HCT116 (cell line): Measurements from ENCODE around the gene ERAL1. TPM values are rescaled to one million over a fixed set of nuclear protein-coding genes. Genes with fewer than 3 reads are reported as not detected.

Experiments used
- ATAC-seq: fragments of 200-7000 bp; cut with Tn5 transposase; 2 replicates; pipeline ENCODE4 v1.9.1; 2020; ENCODE audit warnings: mild to moderate bottlenecking, moderate library complexity
- BruUV-seq: library from RNA; stranded (reverse); fragments of 400-500 nt; replicated peaks from 2 replicates; lab custom pipeline; 2021; lab: Mats Ljungman, UMichigan
- CTCF ChIA-PET: fragments of 300-600 bp; sonication (Branson Sonifier 250); formaldehyde crosslinking; loops from one replicate; lab custom pipeline; 2021; ENCODE audit warnings: antibody characterized with exemption; lab: Charles Lee
- POLR2A ChIA-PET: fragments of 300-600, 350-600 bp; sonication (Branson Sonifier 250); formaldehyde crosslinking; loops from one replicate; lab custom pipeline; 2021; ENCODE audit warnings: antibody characterized with exemption; lab: Charles Lee
- RAD21 ChIA-PET, 2 experiments: fragments of 300-600 bp; sonication (Branson Sonifier 250); formaldehyde crosslinking; loops; one replicate each; lab custom pipeline; 2023; ENCODE audit warnings: low total read pairs in 2 of 2; ENCODE audit not compliant: uncharacterized antibody in 2 of 2, unreplicated experiment in 2 of 2, low non-redundant PET in 1 of 2; lab: Charles Lee
- DNase-seq: peaks from one replicate; pipeline ENCODE4 v3.0.0-alpha.2; 2010; ENCODE audit warnings: low read depth, low spot score
- H2AFZ ChIP-seq: fragments of 200-600 bp; shearing (Covaris generic), sonication (generic); 2 replicates; pipeline ENCODE4 v1.6.1; 2017; ENCODE audit warnings: low read depth, mixed run types, mixed read lengths, antibody characterized with exemption, low read length; ENCODE audit not compliant: poor library complexity, severe bottlenecking
- H3K27ac ChIP-seq: 2 replicates; pipeline ENCODE4 v1.5.1; 2012; ENCODE audit warnings: low read depth, low read length
- H3K27me3 ChIP-seq: fragments of 200-600 bp; sonication (generic); 2 replicates; pipeline ENCODE4 v1.6.1; 2016; ENCODE audit warnings: mixed run types, low read length, mixed read lengths; ENCODE audit not compliant: insufficient read depth
- H3K36me3 ChIP-seq, 2 experiments: fragments of 200-500 bp in 1 of 2; fragments of 200-600 bp in 1 of 2; sonication (Bioruptor generic) in 1 of 2; sonication (generic) in 1 of 2; 2 replicates each; pipeline versions ENCODE4 v1.5.1 to v1.6.1; 2014 to 2016; ENCODE audit warnings: low read length in 2 of 2, inconsistent platforms in 1 of 2, mixed read lengths in 1 of 2, mixed run types in 1 of 2; ENCODE audit not compliant: insufficient read depth in 2 of 2, control insufficient read depth in 1 of 2
- H3K4me1 ChIP-seq, 2 experiments: fragments of 200-600 bp in 1 of 2; sonication (generic) in 1 of 2; 2 replicates each; pipeline versions ENCODE4 v1.5.1 to v1.6.1; 2012 to 2017; ENCODE audit warnings: low read length in 2 of 2, inconsistent platforms in 1 of 2, mild to moderate bottlenecking in 1 of 2, mixed read lengths in 1 of 2, mixed run types in 1 of 2, moderate library complexity in 1 of 2; ENCODE audit not compliant: insufficient read depth in 2 of 2, control insufficient read depth in 1 of 2
- H3K4me2 ChIP-seq: fragments of 200-600 bp; sonication (generic); 2 replicates; pipeline ENCODE4 v1.6.1; 2017; ENCODE audit warnings: mixed run types, low read length, mixed read lengths
- H3K4me3 ChIP-seq, 2 experiments: fragments of 200-600 bp in 1 of 2; sonication (generic) in 1 of 2; replicated peaks in 1 of 2; 2 replicates each; pipeline ENCODE4 v1.5.1; 2011 to 2016; ENCODE audit warnings: low read length in 2 of 2, control low read depth in 1 of 2, low read depth in 1 of 2, mild to moderate bottlenecking in 1 of 2, mixed read lengths in 1 of 2, mixed run types in 1 of 2
- H3K79me2 ChIP-seq: fragments of 200-600 bp; sonication (generic); 2 replicates; pipeline ENCODE4 v1.6.1; 2017; ENCODE audit warnings: mild to moderate bottlenecking, mixed run types, low read length, moderate library complexity, mixed read lengths; ENCODE audit not compliant: insufficient read depth
- H3K9ac ChIP-seq: fragments of 200-600 bp; sonication (generic); 2 replicates; pipeline ENCODE4 v1.6.1; 2016; ENCODE audit warnings: low read length, mixed read lengths
- H3K9me2 ChIP-seq: fragments of 200-600 bp; sonication (generic), shearing (Covaris generic); 2 replicates; pipeline ENCODE4 v1.6.1; 2017; ENCODE audit warnings: mixed run types, mild to moderate bottlenecking, moderate library complexity; ENCODE audit not compliant: insufficient read depth
- H3K9me3 ChIP-seq, 2 experiments: fragments of 200-500 bp in 1 of 2; fragments of 200-600 bp in 1 of 2; sonication (Bioruptor generic) in 1 of 2; sonication (generic) in 1 of 2; 2 replicates each; pipeline ENCODE4 v1.6.1; 2014 to 2017; ENCODE audit warnings: low read length in 2 of 2, mixed read lengths in 2 of 2, inconsistent platforms in 1 of 2, low read depth in 1 of 2, mild to moderate bottlenecking in 1 of 2, mixed run types in 1 of 2, moderate library complexity in 1 of 2; ENCODE audit not compliant: control insufficient read depth in 1 of 2, insufficient read depth in 1 of 2
- H4K20me1 ChIP-seq: fragments of 200-600 bp; sonication (generic), shearing (Covaris generic); 2 replicates; pipeline ENCODE4 v1.6.1; 2017; ENCODE audit warnings: mixed run types, mild to moderate bottlenecking, moderate library complexity; ENCODE audit not compliant: insufficient read depth
- CBX3 ChIP-seq: IDR thresholded peaks from 2 replicates; pipeline ENCODE4 v1.6.1; 2012; ENCODE audit warnings: low read depth
- EGR1 ChIP-seq: IDR thresholded peaks from 2 replicates; pipeline ENCODE4 v1.6.1; 2012; ENCODE audit warnings: low read depth
- SIN3A ChIP-seq: IDR thresholded peaks from 2 replicates; pipeline ENCODE4 v1.6.1; 2012; ENCODE audit warnings: low read depth
- TCF7L2 ChIP-seq: IDR thresholded peaks from 2 replicates; pipeline ENCODE4 v1.7.0; 2011; ENCODE audit warnings: borderline replicate concordance, inconsistent platforms; ENCODE audit not compliant: insufficient read depth, insufficient read length; ENCODE audit errors: extremely low read depth
- YY1 ChIP-seq: IDR thresholded peaks from 2 replicates; pipeline ENCODE4 v1.6.1; 2011; ENCODE audit warnings: low read length, low read depth, moderate library complexity, mild to moderate bottlenecking; ENCODE audit not compliant: insufficient replicate concordance; ENCODE audit errors: extremely low read depth
- ZNF274 ChIP-seq: fragments of 200-500 bp; sonication (Bioruptor generic); IDR thresholded peaks from 2 replicates; pipeline ENCODE4 v1.6.1; 2014; ENCODE audit warnings: mild to moderate bottlenecking, low read depth, low read length, inconsistent platforms
- intact Hi-C: fragments of 100-400 bp; cut with micrococcal nuclease; formaldehyde crosslinking; loops from 2 replicates; pipeline ENCODE4 v1.10.0; 2022
- total RNA-seq: library from RNA; stranded (reverse); gene quantifications from one replicate; pipeline ENCODE4 v1.2.1, GENCODE V29; 2021; ENCODE audit not compliant: unreplicated experiment
- TF ChIP-seq, protein P1 (sequence below): IDR thresholded peaks from 2 replicates; pipeline ENCODE4 v1.6.1; 2011; ENCODE audit warnings: mild to moderate bottlenecking, low read length, moderate library complexity; ENCODE audit not compliant: insufficient replicate concordance; ENCODE audit errors: extremely low read depth
- TF ChIP-seq, protein P2 (sequence below): IDR thresholded peaks from 2 replicates; pipeline ENCODE4 v1.6.1; 2012; ENCODE audit warnings: low read depth
- TF ChIP-seq, protein P3 (sequence below): IDR thresholded peaks from 2 replicates; pipeline ENCODE4 v1.6.1; 2012

Gene ERAL1
- total RNA-seq, 1 experiment from 2014 or later, result 52.0 TPM

DNA sequence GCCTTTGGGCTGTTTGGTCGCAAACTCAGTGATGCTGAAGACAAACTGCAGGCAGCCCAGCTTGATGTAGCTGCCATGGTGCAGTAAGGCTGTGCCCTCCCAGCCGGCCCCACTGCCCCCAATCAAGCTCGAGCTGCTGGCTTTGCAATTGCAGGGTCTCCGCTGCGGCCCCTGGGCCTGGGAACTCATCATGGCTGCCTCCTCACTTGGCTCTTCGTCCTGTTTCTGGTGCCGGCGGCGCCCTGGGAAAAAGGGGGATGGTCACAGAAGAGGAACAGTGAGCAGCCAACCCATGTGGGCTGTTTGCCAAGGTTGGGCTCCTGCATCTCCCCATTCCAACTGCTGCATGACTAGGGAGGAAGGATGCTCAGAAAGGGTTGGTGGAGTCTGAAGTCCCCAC is 51.5 kb downstream of the ERAL1 start:
- Histone ChIP-seq H3K9me2 (no peaks in the 10 kb centered on the region), H3K27me3 (no peaks in the 10 kb centered on the region), H3K4me2 (no peak overlapping the region), H3K27ac (no peak overlapping the region), H4K20me1 (no peaks in the 10 kb centered on the region), H3K9me3 (no peaks in the 10 kb centered on the region), H3K4me1 (peaks cover 7 to 16% of the 10 kb centered on the region in 2 experiments; a peak in 3 of 4 replicates), H3K36me3 (peaks cover 31 to 39% of the 10 kb centered on the region in 2 experiments; a peak in 3 of 4 replicates), H3K4me3 (no peak overlapping the region), H3K79me2 (no peaks in the 10 kb centered on the region), H3K9ac (no peak overlapping the region), H2AFZ (no peak overlapping the region)
- TF ChIP-seq, protein P1, sequence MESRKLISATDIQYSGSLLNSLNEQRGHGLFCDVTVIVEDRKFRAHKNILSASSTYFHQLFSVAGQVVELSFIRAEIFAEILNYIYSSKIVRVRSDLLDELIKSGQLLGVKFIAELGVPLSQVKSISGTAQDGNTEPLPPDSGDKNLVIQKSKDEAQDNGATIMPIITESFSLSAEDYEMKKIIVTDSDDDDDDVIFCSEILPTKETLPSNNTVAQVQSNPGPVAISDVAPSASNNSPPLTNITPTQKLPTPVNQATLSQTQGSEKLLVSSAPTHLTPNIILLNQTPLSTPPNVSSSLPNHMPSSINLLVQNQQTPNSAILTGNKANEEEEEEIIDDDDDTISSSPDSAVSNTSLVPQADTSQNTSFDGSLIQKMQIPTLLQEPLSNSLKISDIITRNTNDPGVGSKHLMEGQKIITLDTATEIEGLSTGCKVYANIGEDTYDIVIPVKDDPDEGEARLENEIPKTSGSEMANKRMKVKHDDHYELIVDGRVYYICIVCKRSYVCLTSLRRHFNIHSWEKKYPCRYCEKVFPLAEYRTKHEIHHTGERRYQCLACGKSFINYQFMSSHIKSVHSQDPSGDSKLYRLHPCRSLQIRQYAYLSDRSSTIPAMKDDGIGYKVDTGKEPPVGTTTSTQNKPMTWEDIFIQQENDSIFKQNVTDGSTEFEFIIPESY, result no peak
- TF ChIP-seq TCF7L2 (no peak), CBX3 (no peak), SIN3A (no peak), EGR1 (no peak), YY1 (no peak), ZNF274 (no peak)
- TF ChIP-seq, protein P2, sequence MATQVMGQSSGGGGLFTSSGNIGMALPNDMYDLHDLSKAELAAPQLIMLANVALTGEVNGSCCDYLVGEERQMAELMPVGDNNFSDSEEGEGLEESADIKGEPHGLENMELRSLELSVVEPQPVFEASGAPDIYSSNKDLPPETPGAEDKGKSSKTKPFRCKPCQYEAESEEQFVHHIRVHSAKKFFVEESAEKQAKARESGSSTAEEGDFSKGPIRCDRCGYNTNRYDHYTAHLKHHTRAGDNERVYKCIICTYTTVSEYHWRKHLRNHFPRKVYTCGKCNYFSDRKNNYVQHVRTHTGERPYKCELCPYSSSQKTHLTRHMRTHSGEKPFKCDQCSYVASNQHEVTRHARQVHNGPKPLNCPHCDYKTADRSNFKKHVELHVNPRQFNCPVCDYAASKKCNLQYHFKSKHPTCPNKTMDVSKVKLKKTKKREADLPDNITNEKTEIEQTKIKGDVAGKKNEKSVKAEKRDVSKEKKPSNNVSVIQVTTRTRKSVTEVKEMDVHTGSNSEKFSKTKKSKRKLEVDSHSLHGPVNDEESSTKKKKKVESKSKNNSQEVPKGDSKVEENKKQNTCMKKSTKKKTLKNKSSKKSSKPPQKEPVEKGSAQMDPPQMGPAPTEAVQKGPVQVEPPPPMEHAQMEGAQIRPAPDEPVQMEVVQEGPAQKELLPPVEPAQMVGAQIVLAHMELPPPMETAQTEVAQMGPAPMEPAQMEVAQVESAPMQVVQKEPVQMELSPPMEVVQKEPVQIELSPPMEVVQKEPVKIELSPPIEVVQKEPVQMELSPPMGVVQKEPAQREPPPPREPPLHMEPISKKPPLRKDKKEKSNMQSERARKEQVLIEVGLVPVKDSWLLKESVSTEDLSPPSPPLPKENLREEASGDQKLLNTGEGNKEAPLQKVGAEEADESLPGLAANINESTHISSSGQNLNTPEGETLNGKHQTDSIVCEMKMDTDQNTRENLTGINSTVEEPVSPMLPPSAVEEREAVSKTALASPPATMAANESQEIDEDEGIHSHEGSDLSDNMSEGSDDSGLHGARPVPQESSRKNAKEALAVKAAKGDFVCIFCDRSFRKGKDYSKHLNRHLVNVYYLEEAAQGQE, result no peak
- TF ChIP-seq, protein P3, sequence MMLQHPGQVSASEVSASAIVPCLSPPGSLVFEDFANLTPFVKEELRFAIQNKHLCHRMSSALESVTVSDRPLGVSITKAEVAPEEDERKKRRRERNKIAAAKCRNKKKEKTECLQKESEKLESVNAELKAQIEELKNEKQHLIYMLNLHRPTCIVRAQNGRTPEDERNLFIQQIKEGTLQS, result no peak
- DNase-seq (no peak), ATAC-seq (no peak)
- intact Hi-C loops, result loop anchor here (10.0 kb wide), 1 partner anchor 261 kb away; the partner anchor contains the start of gene BLTP2
- ChIA-PET CTCF (interaction anchor here (1.8 kb wide), 1 partner anchor 12 kb away, joined by 4 read pairs; no protein-coding TSS in a partner anchor), POLR2A (no interaction called here), RAD21 (no interaction called here)
- no TSS peak for BruUV-seq
